KBM-7 (cell line): ENCODE data around the gene TRABD.

ENCODE experiments used
- DNase-seq: peaks from one replicate; pipeline ENCODE4 v3.0.0-alpha.2; 2015
- in situ Hi-C: fragments of 300-500 bp; cut with MboI; formaldehyde crosslinking; loops from 2 replicates; pipeline ENCODE4 v1.14.3; 2020; ENCODE audit warnings: low sequenced_read_pairs, low pct_unique_long_range_greater_than_20kb, mixed read lengths

The TRABD gene

DNA sequence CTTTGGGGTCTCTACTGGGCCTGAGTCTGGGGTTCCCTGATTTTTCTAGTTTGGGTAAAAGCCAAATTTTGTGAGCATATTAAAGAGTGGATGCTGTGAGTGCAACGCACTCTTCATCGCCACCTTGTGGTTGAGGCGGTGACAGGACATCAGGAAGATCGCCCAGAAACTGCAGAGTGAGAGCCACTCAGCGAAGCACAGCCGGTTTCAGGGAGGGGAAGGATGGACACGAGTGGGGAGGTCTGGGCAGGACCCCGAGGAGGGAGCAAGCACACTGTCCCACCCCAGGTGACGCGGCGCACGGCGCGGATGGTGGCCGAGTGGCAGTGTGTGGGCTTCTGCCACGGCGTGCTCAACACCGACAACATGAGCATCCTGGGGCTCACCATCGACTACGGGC lies 24.2 kb downstream of the TRABD start:
- in situ Hi-C loops: loop anchor here (10.0 kb wide), 2 partner anchors 55 to 275 kb away; no protein-coding TSS in a partner anchor
- DNase-seq: peak; percentile 69

DNA sequence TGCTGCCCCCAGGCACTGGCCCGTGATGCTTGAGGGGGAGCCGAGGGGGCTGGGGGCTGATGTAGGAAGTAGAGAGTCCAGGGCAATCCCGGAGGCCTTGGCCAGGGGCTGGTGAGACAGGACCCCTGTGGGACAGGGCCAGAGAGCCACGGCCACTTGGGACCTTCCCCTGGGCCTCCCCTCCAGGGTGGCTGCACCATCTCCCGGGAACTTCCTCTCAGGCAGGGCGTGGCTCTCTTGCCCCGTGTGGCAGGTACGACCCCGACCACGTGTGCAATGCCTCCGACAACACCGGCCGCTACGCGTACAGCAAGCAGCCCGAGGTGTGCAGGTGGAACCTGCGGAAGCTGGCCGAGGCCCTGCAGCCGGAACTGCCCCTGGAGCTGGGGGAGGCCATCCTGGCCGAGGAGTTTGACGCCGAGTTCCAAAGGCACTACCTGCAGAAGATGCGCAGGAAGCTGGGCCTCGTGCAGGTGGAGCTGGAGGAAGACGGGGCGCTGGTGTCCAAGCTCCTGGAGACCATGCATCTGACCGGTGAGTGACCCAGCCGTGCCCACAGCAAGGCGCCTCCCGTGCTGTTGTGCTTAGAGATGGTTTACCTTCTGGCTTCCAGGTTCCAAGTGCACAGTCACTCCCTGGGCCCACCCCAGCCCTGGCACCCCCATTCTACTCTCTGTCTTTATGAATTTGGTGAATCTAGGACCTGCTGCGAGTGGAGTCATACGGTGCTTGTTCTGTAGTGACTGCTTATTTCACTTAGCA lies 24.8 kb downstream of the TRABD start:
- in situ Hi-C loops: no loop called here
- no peak for DNase-seq

DNA sequence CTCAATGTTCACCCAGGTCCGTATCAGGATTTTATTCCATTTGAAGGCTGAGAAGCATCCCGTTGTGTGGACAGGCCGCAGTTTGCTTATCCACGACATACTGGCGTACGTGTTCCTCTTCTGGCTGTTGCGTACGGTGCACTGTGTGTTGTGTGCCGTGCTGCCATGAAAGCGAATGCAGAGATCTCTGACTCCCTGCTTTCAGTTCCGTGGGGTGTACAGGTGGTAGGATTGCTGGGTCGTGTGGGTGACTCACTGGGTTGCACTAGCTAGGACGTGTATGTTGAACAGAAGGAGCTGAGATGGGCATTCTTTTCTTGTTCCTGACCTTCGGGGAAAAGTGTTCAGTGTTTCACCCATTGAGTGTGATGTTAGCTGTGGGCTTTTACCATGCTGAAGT lies 25.4 kb downstream of the TRABD start:
- in situ Hi-C loops: no loop called here
- no peak for DNase-seq

DNA sequence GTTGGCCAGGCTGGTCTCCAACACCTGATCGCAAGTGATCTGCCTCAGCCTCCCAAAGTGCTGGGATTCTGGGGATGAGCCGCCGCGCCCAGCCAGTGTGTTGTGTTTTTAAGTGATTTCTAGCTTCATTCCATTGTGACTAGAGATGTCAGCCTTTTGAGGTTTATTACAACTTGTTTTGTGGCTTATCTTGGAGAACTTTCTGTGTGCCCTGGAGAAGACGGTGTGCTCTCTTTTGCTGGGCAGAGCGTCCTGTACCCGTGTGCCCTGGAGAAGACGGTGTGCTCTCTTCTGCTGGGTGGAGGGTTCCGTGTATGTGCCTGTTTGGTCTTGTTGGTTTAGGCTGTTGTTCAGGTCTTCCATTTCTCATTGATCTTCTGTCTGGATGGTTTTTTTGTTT lies 27.6 kb downstream of the TRABD start:
- DNase-seq: no peak
- in situ Hi-C loops: no loop called here

DNA sequence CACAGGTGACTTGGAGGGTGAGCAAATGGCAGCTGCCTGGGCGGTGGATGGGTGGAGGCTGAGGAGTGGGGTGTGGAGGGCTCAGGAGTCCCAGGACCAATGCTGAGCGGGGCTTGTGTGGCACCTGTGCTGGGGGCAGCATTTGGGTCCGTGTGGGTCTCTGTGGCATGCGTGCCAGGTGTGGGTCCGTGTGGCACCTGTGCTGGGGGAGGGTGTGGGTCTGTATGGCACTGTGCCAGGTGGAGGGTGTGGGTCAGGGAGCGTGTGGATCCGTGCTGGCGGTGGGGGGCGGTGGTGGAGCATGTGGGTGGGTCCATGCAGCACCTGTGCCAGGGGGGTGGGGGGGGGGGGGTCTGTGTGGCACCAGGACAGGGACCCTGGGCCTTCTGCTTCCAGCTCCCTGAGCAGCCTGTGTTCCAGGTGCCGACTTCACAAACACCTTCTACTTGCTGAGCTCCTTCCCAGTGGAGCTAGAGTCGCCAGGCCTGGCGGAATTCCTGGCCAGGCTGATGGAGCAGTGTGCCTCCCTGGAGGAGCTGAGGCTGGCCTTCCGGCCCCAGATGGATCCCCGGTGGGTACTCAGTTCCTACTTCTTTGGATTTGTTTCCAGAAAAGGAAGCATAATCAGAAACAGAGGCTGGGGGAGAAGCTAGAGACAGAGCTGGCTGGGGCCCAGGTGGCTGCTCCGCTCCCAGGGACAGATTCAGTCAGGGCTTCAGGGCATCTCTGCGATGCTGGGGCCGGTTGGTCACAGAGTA lies 29.8 kb downstream of the TRABD start:
- in situ Hi-C loops: no loop called here
- no peak for DNase-seq

DNA sequence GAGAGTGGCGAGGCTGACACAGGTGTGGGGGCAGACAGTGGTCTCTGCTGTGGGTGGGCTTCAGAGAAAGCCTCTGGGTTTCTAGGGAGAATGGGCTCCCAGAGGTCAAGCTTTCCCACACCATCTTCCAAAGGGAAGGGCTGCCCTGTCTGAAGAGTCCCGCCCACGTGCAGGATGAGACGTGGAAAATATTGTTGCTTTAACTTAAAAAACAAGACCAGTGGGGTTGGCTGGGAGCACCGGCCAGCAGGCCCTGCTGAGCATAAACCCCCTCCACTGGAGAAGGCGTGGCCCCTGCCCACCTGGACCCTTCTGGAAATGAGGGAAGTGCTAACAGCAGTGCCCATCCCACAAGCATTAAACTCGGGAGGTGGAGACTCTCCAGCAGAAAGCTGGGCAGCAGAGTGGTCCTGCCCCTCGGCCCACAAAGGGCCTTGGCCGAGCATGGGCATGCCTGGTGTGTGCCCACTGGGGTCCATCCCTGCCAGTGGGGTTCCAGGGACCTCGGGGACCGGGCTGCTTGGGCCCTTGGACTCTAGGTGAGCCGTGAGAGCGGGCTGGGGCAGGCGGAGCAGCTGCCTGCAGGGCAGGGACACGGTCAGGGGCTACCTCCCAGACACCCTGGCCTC lies 30.5 kb downstream of the TRABD start:
- no peak for DNase-seq
- in situ Hi-C loops: no loop called here

DNA sequence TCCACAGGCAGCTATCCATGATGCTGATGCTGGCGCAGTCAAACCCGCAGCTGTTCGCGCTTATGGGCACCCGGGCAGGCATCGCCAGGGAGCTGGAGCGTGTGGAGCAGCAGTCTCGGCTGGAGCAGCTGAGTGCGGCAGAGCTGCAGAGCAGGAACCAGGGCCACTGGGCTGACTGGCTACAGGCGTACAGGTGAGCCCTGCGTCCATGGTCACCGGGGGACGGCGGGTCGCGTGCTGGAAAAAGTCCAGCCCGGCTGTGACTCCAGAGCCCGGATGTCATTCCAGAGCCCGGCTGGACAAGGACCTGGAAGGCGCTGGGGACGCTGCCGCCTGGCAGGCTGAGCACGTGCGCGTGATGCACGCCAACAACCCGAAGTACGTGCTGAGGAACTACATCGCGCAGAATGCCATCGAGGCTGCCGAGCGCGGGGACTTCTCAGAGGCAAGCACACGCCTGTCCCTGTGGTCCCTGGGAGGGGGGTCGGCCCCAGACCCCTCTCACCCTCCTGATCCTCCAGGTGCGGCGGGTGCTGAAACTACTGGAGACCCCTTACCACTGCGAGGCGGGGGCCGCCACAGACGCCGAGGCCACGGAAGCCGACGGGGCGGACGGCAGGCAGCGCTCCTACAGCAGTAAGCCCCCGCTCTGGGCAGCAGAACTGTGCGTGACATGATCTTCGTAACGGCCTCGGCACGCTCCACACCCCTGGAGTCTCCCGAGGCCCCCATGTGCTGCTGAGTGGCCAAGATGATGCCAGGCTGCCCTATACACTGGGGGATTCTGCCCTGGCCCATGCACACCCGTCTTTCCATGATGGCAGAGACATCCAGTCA lies 31.2 kb downstream of the TRABD start:
- in situ Hi-C loops: no loop called here
- DNase-seq: no peak

DNA sequence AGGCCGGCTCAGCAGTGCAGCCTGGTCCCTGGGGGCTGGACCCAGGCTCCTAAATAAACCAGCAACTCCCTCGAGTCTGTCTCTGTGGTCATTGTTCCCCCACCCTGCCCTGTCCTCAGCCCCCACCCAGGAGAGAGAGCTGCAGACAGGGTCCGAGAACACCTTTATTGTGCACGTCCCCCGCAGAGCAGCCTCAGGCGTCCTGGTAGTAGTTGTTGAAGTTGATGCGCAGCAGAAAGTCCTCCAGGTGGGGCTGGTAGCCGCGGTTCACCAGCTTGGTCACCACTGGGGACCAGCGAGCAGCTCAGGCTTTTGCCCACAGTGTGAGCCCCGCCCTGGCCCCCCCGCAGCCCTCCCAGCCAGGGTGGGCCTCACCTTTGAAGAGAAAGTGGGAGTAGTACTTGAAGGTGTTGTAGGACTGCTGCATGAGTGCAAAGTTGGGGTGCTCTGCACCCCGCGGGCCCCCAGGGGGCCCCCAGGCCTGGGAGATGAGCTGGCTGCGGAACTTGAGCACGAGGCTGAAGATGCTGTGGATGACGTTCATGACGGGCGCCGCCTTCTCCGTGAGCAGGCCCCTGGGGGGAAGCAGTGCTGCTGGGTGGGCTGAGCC lies 31.9 kb downstream of the TRABD start:
- DNase-seq: no peak
- in situ Hi-C loops: no loop called here

DNA sequence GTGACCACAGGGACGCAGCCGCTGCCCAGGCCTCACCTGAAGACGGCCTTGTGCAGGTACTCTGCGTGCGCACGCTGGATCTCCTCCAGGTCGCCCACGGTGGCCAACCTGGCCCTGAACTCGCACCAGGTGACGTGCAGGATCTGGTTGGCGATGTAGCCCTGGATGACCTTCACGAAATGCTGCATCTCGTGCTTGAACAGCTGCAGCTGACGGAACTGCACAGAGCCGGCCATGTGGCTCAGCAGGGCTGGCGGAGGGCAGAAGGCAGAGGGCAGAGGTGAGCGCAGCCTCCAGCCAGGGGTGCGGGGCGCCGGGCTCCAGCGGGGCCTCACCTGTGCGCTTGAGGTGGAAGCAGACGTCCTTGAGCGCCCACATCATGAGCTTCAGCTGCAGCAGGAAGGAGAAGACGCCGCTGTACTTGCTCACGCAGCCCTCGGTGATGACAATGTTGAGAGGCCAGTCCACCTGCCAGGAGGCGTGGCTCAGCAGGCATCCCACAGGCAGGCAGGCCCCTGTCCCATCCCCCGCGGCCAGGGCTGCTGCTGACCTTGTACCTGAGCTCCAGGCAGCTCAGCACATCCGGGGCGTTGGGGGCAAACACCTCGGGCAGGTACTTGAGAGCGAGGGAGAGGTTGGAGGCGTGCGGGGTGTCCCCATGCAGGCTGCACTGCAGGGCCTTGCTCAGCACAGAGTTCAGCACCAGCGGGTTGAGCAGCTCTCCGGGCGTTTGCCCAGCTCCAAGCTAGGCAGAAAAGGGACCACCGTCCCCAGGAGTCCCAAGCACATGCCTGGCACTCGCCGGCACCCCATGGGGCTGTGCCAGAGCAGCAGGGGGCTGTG lies 32.7 kb downstream of the TRABD start:
- in situ Hi-C loops: no loop called here
- no peak for DNase-seq

DNA sequence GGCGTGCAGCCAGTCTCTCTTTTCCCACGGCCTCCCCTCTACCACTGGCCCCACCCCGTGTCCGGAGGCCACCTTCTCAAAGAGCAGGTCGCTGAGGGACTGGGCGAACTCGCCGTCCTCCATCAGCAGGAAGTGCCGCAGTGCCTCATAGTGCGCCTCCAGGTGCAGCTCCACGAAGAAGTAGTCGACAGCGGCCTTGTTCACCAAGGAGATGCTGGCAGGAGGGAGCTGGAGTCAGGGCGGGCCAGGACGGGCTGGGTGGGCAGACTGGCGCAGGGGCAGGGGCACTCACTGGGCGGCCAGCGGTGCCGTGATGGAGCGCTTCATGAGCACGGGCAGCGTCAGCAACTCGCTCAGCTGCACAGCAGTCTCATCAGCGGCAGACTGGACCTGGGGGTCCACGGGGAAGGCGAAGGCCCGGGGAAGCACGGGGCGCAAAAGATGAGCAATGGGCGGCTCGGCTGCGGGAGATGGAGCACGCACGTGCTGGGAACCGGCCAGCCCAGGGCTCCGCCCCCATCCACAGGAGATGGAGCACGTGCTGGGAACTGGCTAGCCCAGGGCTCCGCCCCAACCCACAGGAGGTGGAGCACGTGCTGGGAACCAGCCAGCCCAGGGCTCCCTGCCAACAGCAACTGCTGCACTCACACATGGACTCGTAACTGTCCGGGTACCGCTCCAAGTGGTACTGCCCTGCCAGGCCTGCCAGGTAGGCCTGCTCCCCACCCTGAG lies 33.4 kb downstream of the TRABD start:
- in situ Hi-C loops: no loop called here
- DNase-seq: peak; percentile 49

DNA sequence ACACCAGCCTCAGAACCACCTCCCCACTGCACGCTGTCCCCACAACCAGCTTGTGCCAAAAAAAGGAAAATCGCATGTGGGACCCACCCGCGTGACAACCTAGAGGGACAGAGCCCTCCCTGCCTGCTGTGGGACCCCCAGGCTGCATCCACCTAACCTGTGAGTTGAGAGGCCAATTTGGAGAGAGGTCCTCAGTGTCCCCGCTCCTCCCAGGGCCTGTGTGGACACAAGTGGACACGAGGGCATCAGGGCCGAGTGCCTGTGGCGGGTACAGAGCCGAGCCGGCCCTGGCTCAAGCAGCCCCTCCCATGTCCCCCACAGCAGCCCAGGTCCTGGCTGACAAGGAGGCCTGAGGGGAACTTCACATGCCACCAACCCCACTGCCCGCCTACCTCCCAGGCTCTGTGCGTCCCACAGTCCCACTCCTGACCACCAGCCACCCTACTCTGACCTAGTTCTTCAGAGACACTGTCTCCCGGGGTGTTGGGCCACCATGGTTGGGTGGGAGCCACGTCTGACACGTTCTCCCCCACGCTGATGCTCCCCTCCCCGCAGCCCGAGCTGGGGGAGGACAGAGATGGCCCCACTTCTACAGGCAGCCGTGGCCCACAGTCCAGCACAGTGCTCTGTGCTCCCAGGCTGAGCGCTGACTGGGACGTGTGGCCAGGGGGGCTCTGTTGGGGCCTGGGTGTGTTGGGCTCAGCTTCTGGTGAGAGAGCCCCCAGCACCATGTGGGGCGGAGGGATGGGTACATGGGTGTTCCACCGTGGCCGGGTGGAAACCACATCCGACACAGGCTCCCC lies 34.3 kb downstream of the TRABD start:
- in situ Hi-C loops: no loop called here
- DNase-seq: no peak

DNA sequence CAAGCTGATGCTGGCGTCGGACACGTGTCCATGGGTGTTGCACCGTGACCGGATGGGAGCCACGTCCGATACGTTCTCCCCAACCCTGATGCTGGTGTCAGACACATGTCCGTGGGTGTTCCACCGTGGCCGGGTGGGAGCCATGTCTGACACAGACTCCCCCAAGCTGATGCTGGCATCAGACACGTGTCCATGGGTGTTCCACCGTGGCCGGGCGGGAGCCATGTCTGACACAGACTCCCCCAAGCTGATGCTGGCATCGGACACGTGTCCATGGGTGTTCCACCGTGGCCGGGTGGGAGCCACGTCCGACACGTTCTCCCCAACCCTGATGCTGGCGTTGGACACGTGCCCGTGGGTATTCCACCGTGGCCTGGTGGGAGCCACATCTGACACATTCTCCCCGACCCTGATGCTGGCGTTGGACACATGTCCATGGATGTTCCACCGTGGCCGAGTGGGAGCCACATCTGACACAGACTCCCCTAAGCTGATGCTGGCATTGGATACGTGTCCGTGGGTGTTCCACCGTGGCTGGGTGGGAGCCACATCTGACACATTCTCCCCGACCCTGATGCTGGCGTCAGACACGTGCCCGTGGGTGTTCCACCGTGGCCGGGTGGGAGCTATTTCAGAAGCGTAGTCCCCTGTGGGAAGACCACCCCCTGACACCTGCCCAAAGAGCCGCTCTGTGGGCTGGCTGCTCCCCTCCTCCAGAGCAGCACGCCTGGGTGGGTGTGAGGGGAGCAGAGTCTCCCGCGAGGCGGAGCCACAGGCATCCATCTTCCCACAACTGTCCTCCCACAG lies 35.1 kb downstream of the TRABD start:
- in situ Hi-C loops: no loop called here
- no peak for DNase-seq

DNA sequence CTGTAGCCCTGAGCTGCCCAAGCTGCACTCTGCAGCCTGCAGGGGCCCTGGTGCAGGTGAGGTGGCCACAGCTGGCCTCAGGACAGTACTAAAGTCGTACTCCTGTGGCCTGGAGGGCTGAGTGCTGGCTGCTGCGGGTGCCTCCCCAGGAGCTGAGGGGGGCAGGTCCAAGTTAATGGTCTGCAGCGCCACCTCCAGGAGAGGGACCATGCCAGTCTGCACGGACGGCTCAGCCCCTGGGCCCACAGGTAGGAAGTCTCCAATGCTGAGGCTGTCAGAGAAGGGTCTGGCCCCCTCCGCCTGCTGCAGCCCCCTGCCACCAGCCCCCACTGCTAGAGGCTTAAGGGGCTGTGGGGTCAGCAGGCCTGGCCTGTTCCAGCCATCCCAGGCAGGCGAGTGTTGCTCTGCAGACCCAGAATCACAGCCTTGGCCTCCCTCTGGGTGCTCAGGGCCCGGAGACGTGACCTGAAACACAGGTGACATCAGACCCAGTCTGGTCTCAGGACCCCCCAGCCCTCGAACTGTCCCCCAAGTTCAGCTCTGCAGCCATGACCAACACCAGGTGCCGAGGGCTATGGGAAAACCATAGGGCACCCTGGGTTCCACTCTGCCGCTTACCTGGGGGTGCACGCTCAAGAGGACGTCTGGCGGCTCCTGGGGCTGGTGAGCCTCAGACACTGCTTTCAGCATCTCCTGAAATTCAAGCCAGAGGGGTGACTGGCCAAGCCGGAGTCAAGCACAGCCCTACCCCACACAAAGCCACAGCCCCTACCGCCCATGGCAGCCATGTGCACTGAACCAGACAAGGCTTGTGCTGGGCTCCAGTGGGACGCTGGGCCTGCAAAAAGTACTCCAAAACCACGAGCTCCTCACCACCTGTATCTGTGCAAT lies 35.9 kb downstream of the TRABD start:
- in situ Hi-C loops: no loop called here
- no peak for DNase-seq

DNA sequence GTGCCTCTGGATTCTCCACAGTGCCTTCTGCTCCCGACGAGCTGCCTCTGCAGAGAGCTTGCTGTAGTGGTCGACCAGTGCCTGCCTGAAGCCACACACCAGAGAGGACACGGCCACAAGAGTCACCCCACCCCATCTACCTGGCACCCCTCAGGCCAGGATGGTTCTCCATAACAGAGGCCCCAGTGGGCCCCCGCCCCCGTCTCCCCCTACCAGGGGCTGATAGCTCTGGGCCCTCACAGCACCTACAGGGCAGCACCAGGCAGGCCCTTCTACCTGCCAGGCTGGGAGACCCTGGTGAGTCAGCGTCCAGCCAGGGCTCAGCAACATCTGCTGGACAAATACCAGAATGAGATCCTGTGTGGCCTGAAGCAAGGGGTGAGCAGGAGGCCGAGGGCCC lies 36.8 kb downstream of the TRABD start:
- no peak for DNase-seq
- in situ Hi-C loops: no loop called here

DNA sequence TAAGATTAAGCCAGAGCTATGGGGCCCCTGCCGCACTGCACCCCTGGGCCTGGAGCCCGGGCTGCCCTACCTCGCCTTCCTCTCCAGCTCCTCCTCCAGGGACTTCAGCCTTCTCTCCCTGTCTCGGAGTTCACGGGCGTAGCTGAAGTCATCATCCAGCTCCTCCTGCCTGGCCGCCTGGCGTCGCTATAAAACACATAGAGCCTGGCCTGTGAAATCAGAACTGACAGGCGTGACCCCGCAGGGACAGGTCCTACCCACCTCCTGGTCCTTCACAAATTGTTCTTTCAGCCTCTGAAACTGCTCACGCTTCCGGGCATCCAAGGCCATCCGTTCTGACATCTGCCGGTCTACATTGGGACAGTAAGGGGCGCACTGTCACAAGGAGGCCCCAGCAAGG lies 38.4 kb downstream of the TRABD start:
- no peak for DNase-seq
- in situ Hi-C loops: no loop called here
